ENCODE measurements around the gene TBXT. TPM values are rescaled to one million over a fixed set of nuclear protein-coding genes. Genes with fewer than 3 reads are reported as not detected.
"Not testable (repeated sequence)": the region's sequence is repeated elsewhere in the genome, so short reads cannot be mapped to it uniquely, and the experiment has no call there.

Gene TBXT
- total RNA-seq, 1 donor from 2014 or later = not detected

DNA sequence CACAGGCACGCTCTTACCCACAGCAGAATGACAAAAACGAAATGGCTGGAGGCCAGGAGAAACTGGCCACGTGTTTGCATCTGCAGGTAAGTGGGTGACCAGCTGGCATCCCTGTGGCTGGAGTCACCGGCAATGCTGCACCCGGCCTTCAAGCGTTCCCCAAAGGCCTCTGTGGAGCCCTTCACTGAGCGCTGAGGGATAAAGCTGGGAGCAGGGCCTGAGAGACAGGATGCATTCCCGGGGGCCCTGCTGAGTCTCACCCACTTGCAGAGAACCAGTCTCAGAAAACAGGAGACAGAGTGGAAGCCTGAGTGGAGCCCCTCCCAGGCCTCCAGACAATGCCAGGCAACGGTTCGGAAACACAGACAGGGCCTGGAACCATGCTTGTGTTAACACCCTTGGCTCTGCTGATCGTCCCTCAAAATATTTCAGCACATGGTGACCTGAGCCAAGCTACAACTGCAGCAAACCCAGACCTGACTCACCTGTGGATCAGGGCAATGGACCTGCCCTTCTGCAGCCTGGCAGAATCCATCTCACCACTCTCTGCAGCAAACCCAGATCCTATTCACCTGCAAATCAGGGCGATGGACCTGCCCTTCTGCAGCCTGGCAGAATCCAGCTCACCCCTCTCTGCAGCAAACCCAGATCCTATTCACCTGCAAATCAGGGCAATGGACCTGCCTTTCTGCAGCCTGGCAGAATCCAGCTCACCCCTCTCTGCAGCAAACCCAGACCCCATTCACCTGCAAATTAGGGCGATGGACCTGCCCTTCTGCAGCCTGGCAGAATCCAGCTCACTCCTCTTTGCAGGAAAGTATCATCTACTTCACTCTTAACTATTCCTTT lies 39.8 kb downstream of the TBXT start:
- H3K27ac Mint-ChIP-seq = no peak overlapping the region
- no peak overlapping the region for H3K4me3 Mint-ChIP-seq
- H3K9me3 Mint-ChIP-seq = no peaks in the 10 kb centered on the region
- intact Hi-C loops (cut with micrococcal nuclease) = no loop called here
- peaks cover 8% of the 10 kb centered on the region for H3K27me3 Mint-ChIP-seq (ENCODE audit: insufficient read depth)
- DNase-seq (ENCODE audit: low spot score) = no peak
- H3K36me3 Mint-ChIP-seq (ENCODE audit: low read depth) = no peaks in the 10 kb centered on the region
- no peaks in the 10 kb centered on the region for H3K4me1 Mint-ChIP-seq (ENCODE audit: low read depth)

DNA sequence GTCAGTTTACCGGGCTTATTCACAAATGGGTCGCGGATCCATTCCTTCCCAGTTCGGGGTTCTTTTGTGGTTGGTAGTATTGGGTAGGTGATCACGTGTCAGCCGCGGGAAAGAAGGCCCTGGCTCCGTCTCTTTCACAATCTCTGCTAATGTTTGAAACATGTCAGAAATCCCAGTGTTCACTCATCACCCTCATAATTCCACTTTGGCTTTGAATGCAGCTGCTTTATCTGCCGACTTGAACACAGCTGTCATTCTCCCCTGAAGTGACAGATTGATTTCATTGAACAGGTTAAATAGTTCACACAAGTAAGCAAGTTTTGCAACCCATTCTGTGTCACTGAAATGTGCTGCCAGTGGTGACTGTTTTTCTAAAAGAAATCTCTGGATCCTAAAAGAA lies 44.5 kb downstream of the TBXT start:
- H3K27me3 Mint-ChIP-seq (ENCODE audit: insufficient read depth); H3K9me3 Mint-ChIP-seq; H3K36me3 Mint-ChIP-seq (ENCODE audit: low read depth); intact Hi-C loops (cut with micrococcal nuclease); H3K27ac Mint-ChIP-seq; H3K4me1 Mint-ChIP-seq (ENCODE audit: low read depth); DNase-seq (ENCODE audit: low spot score); H3K4me3 Mint-ChIP-seq: not testable (repeated sequence)

DNA sequence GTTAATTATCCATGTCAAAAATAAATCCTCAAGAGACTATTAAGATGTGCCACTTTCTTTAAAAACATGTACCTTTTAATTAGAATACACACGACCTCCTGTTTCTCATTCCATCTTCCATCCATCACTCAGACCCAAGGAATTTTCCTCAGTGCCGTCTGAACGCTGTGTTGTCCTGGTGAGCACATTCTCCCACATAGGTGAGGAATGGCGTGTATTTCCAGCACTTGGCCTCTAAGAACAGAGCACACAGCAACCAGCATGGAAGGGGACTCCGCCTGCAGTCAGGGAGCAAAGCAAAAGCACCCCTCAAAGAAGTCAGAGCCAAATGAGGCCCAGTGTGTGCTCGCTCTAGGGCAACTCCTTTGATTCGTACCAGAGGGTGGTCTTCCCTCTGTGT lies 45.9 kb downstream of the TBXT start:
- DNase-seq (ENCODE audit: low spot score) = no peak
- Mint-ChIP-seq H3K9me3 (no peaks in the 10 kb centered on the region), H3K4me3 (no peak overlapping the region), H3K27ac (no peak overlapping the region), H3K36me3 (ENCODE audit: low read depth) (no peaks in the 10 kb centered on the region), H3K27me3 (ENCODE audit: insufficient read depth) (peaks cover 3% of the 10 kb centered on the region), H3K4me1 (ENCODE audit: low read depth) (no peaks in the 10 kb centered on the region)
- intact Hi-C loops (cut with micrococcal nuclease) = no loop called here

DNA sequence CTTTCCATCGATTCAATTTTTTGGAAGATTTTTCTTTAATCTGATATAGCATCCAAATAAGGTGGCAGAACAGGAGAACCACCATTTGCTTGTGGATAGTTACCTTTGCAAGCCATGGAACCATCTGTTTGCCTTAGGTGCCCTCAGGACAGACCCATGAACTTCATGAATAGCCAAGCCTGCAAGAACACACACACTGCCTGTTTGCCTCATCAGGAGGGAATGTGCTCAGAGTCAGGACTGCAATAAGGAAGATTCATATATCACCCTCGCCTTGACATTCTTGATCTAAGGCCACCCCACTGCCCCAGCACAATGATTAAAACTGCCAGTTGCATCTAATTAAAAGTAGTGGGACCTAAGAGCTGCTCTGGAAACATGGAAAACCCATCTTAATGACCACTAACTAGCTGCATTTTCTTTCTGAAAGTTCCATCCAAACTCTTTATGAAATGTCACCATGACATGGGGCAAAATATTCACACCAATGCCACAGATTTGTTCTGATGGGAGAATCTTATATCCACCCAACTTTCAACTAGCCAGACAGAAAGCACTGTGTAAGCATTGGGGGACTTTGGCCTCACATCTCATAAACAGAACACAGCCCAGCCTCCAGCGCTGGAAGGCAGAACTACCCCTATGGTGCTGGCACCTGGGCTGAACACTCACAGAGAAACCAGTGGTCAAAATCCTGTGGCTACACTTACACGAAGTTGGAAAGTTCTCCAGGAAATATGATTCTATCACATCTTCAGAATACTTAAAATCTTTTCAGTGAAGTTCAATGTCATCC lies 48.3 kb downstream of the TBXT start:
- no peak for DNase-seq (ENCODE audit: low spot score)
- intact Hi-C loops (cut with micrococcal nuclease) = no loop called here
- no peaks in the 10 kb centered on the region for H3K9me3 Mint-ChIP-seq
- no peak overlapping the region for H3K27ac Mint-ChIP-seq
- no peak overlapping the region for H3K4me3 Mint-ChIP-seq
- H3K36me3 Mint-ChIP-seq (ENCODE audit: low read depth) = no peaks in the 10 kb centered on the region
- no peaks in the 10 kb centered on the region for H3K4me1 Mint-ChIP-seq (ENCODE audit: low read depth)
- H3K27me3 Mint-ChIP-seq (ENCODE audit: insufficient read depth) = peaks cover 5% of the 10 kb centered on the region

DNA sequence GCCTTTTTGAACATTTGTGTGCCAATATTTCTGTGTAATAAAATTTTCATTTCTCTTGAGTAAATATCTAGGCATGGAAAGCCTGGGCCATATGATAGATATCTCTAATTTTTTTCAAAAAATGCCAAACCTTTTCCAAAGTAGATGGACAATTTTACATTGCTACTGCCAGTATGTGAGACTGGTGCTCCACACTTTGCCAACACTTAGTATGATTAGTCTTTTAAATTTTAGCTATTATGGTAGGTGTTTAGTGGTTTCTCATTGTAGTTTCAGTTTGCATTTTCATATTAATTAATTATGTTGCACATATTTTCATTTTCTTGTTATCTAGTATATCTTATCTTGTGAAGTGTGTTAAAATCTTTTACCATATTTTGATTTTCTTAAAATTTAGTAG lies 52.0 kb downstream of the TBXT start:
- Mint-ChIP-seq H3K36me3 (ENCODE audit: low read depth) (no peaks in the 10 kb centered on the region), H3K4me3 (no peak overlapping the region), H3K27ac (no peak overlapping the region), H3K4me1 (ENCODE audit: low read depth) (no peaks in the 10 kb centered on the region), H3K27me3 (ENCODE audit: insufficient read depth) (peaks cover 3% of the 10 kb centered on the region), H3K9me3 (no peaks in the 10 kb centered on the region)
- no peak for DNase-seq (ENCODE audit: low spot score)
- intact Hi-C loops (cut with micrococcal nuclease) = no loop called here

DNA sequence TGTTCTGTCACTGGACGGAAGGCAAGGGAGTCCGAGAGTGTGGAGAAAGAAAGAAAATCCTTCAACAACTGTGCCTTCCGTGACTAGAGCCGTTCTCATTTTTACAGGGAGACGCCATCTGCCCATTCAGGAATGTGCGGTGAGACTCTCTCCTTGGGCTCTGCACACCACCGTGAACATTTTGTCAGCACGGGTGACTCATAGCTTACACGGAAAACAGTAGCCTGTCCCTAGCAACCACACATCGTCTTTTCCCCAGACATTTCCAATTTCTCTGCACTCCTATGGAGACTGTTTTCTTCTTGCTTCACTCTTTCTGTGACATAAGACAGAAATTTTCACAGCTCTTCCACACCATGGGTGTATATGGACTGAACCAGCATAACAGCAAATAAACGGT lies 55.1 kb downstream of the TBXT start:
- Mint-ChIP-seq H3K27me3 (ENCODE audit: insufficient read depth) (peaks cover 9% of the 10 kb centered on the region), H3K36me3 (ENCODE audit: low read depth) (no peaks in the 10 kb centered on the region), H3K4me3 (no peak overlapping the region), H3K27ac (no peak overlapping the region), H3K9me3 (no peaks in the 10 kb centered on the region), H3K4me1 (ENCODE audit: low read depth) (no peaks in the 10 kb centered on the region)
- intact Hi-C loops (cut with micrococcal nuclease) = no loop called here
- DNase-seq (ENCODE audit: low spot score) = no peak

DNA sequence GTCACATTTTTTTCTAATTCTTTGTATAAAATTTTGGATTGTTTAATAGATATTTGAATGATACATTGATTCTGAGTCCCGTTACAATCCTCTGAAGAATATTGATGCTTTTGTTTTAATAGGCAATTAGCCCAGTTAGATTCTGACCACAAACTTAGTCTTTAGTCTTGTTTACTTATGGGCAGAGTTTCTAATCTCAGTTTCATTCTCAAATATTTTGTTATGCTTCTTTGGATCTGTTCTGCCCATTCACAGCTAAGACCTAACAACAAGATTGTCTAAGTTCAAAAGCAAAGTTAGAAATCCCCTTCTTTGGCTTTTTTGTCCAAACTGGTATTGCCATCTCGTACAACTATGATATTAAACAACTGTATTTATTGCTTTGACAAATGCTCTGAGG lies 58.0 kb downstream of the TBXT start:
- Mint-ChIP-seq H3K4me1 (ENCODE audit: low read depth) (no peaks in the 10 kb centered on the region), H3K27me3 (ENCODE audit: insufficient read depth) (peaks cover 12% of the 10 kb centered on the region), H3K9me3 (no peaks in the 10 kb centered on the region), H3K27ac (no peak overlapping the region), H3K4me3 (no peak overlapping the region), H3K36me3 (ENCODE audit: low read depth) (no peaks in the 10 kb centered on the region)
- intact Hi-C loops (cut with micrococcal nuclease) = no loop called here
- no peak for DNase-seq (ENCODE audit: low spot score)

Other genes with a start within 250 kb of the TBXT start
- not detected in 2 replicates for gene PRR18, start 140.5 kb upstream of the TBXT start, total RNA-seq
- gene SFT2D1, start 174.7 kb upstream of the TBXT start, total RNA-seq = 57.6 and 63.3 TPM in 2 replicates
- gene MPC1, start 215.1 kb upstream of the TBXT start, total RNA-seq = 17.3 and 19.1 TPM in 2 replicates